ENCODE data around the gene GPAM. TPM values are rescaled to one million over a fixed set of nuclear protein-coding genes. Genes with fewer than 3 reads are reported as not detected.
"Not testable (repeated sequence)": the region's sequence is repeated elsewhere in the genome, so short reads cannot be mapped to it uniquely, and the experiment has no call there.

Gene GPAM
- total RNA-seq, 8 experiments from 2014 or later = 10.4 to 103 (median 14.1) TPM

- H3K27ac ChIP-seq; in situ Hi-C loops (cut with MboI; ENCODE audit: low pct_unique_long_range_greater_than_20kb in 2 of 9, low sequenced_read_pairs in 9 of 9, unreplicated experiment in 9 of 9); ATAC-seq (replicated peaks in 6 of 8); H3K4me1 ChIP-seq (replicated peaks in 1 of 2); H3K4me3 ChIP-seq: not testable (repeated sequence)
- no CpG with 5 or more reads among the region's 2 CpGs for WGBS, 10 experiments
Measured at GRCh38 chr10:112109779-112110178, 73.8 kb downstream of the GPAM start.

Other genes with a start within 250 kb of the GPAM start
- gene TECTB, start 99.6 kb upstream of the GPAM start, total RNA-seq = under 1 TPM in 5 of 8 experiments, not detected in 3; 0.05 to 0.31 (median 0.09) TPM
- 1 to 10 TPM in 4 of 8 experiments, under 1 TPM in 4; 0.08 to 6.9 (median 0.88) TPM for gene ACSL5, start 190.4 kb upstream of the GPAM start, total RNA-seq